Cardiac atrium fibroblast (primary cell): Measurements from ENCODE around the gene PPP1R1B. TPM values are rescaled to one million over a fixed set of nuclear protein-coding genes. Genes with fewer than 3 reads are reported as not detected.

ENCODE experiments used
- total RNA-seq: library from RNA; depleted of rRNA; stranded (reverse); fragments of >200 nt; gene quantifications from 2 replicates; pipeline ENCODE4 v1.2.3, GENCODE V29; 2015

Gene PPP1R1B
- 3.4 and 3.9 TPM in 2 replicates for total RNA-seq

GRCh38 chr17:39626171-39627046 lies at the start of gene PPP1R1B:
TSS of gene PPP1R1B (plus strand) at chr17:39626952. CDS start at chr17:39627393, 441 bp downstream.

GRCh38 chr17:39607851-39608130 lies 19.0 kb upstream of the PPP1R1B start, which contains the start of gene NEUROD2:
TSS of gene NEUROD2 (minus strand) at chr17:39607920. CDS start at chr17:39606599, 1,321 bp downstream.

GRCh38 chr17:39636927-39637736 lies 10.4 kb downstream of the PPP1R1B start, which contains the start of gene STARD3:
TSS of gene STARD3 (plus strand) at chr17:39637144. CDS start at chr17:39653532, 16,388 bp downstream.

GRCh38 chr17:39664581-39665561 lies 38.1 kb downstream of the PPP1R1B start, which contains the start of gene TCAP:
TSS of gene TCAP (plus strand) at chr17:39665349. CDS start at chr17:39665360, 11 bp downstream.

GRCh38 chr17:39667945-39668924 lies 41.5 kb downstream of the PPP1R1B start, which contains the start of gene PNMT:
TSS of gene PNMT (plus strand) at chr17:39668453. CDS start at chr17:39668476, 23 bp downstream.

Other genes starting within 250 kb of the PPP1R1B start
- 5.4 and 9.1 TPM in 2 replicates for gene FBXL20, start 225.3 kb upstream of the PPP1R1B start, total RNA-seq
- gene MED1, start 175.7 kb upstream of the PPP1R1B start, total RNA-seq = 11.0 and 14.3 TPM in 2 replicates
- gene CDK12, start 165.5 kb upstream of the PPP1R1B start, total RNA-seq = 13.0 and 21.1 TPM in 2 replicates
- gene NEUROD2, start 19.0 kb upstream of the PPP1R1B start, total RNA-seq = not detected in 2 replicates
- 26.5 and 34.8 TPM in 2 replicates for gene STARD3, start 10.2 kb downstream of the PPP1R1B start, total RNA-seq
- gene TCAP, start 38.4 kb downstream of the PPP1R1B start, total RNA-seq = not detected in 2 replicates
- 0.65 TPM in 1 of 2 replicates, not detected in the other for gene PNMT, start 41.5 kb downstream of the PPP1R1B start, total RNA-seq
- gene PGAP3, start 61.1 kb downstream of the PPP1R1B start, total RNA-seq = 7.0 and 14.1 TPM in 2 replicates
- 38.3 and 48.1 TPM in 2 replicates for gene ERBB2, start 73.1 kb downstream of the PPP1R1B start, total RNA-seq
- gene MIEN1, start 103.6 kb downstream of the PPP1R1B start, total RNA-seq = 42.8 and 51.5 TPM in 2 replicates
- gene GRB7, start 111.0 kb downstream of the PPP1R1B start, total RNA-seq = 0.54 and 0.81 TPM in 2 replicates
- not detected in 2 replicates for gene IKZF3, start 237.4 kb downstream of the PPP1R1B start, total RNA-seq
- not detected in 2 replicates for gene ZPBP2, start 241.2 kb downstream of the PPP1R1B start, total RNA-seq